ENCODE results near the gene OR2M3. TPM values are rescaled to one million over a fixed set of nuclear protein-coding genes. Genes with fewer than 3 reads are reported as not detected.
"Not testable (repeated sequence)": the region's sequence is repeated elsewhere in the genome, so short reads cannot be mapped to it uniquely, and the experiment has no call there.

Gene OR2M3
- total RNA-seq, 2 donors from 2014 or later: not detected

DNA sequence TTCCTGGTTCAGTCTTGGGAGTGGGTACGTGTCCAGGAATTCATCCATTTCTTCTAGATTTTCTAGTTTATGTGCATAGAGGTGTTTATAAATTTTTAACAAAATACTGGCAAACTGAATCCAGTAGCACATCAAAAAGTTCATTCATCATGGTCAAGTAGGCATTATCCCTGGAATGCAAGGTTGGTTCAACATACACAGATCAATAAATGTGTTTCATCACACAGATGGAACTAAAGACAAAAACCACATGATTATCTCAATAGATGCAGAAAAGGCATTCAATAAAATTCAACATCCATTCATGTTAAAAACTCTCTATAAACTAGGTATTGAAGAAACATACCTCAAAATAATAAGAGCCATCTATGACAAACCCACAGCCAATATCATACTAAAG, 62.2 kb downstream of the OR2M3 start:
- not testable (repeated sequence) for H3K27ac Mint-ChIP-seq; ATAC-seq; DNase-seq (ENCODE audit: low spot score in 2 of 2); H3K36me3 Mint-ChIP-seq
- peaks cover 14 to 21% of the 10 kb centered on the region in 2 donors for H3K9me3 Mint-ChIP-seq

Other genes with a start within 250 kb of the OR2M3 start
- under 1 TPM in 1 of 2 donors, not detected in 1; 0.45 TPM for gene OR2L8, start 248.4 kb upstream of the OR2M3 start, total RNA-seq
- under 1 TPM in 1 of 2 donors, not detected in 1; 0.25 TPM for gene OR2AK2, start 232.0 kb upstream of the OR2M3 start, total RNA-seq
- under 1 TPM in 1 of 2 donors, not detected in 1; 0.16 TPM for gene OR2L5, start 183.6 kb upstream of the OR2M3 start, total RNA-seq
- gene OR2L2, start 167.2 kb upstream of the OR2M3 start, total RNA-seq: under 1 TPM; 0.14 to 0.23 TPM
- gene OR2L3, start 150.4 kb upstream of the OR2M3 start, total RNA-seq: not detected
- gene OR2L13, start 102.1 kb upstream of the OR2M3 start, total RNA-seq: not detected
- gene OR2M5, start 52.1 kb upstream of the OR2M3 start, total RNA-seq: not detected
- not detected for gene OR2M2, start 22.4 kb upstream of the OR2M3 start, total RNA-seq
- not detected for gene OR2M4, start 34.2 kb downstream of the OR2M3 start, total RNA-seq
- gene OR2T33, start 80.7 kb downstream of the OR2M3 start, total RNA-seq: not detected
- gene OR2T12, start 106.2 kb downstream of the OR2M3 start, total RNA-seq: not detected
- gene OR2M7, start 127.3 kb downstream of the OR2M3 start, total RNA-seq: not detected
- gene OR14C36, start 151.5 kb downstream of the OR2M3 start, total RNA-seq: not detected
- gene OR2T4, start 164.4 kb downstream of the OR2M3 start, total RNA-seq: not detected
- gene OR2T6, start 178.5 kb downstream of the OR2M3 start, total RNA-seq: not detected
- not detected for gene OR2T1, start 205.8 kb downstream of the OR2M3 start, total RNA-seq
- not detected for gene OR2T2, start 248.4 kb downstream of the OR2M3 start, total RNA-seq